ENCODE results near the gene GRID1.

Gene GRID1

GRCh38 chr10:85741626-85742300, 624.8 kb downstream of the GRID1 start:
- Histone ChIP-seq H2BK5ac (ENCODE audit: low read length) (no peak overlapping the region), H3K56ac (ENCODE audit: low read length) (no peak overlapping the region), H3K36me3 (ENCODE audit: control insufficient read depth, insufficient read depth, low read length) (no peaks in the 10 kb centered on the region), H2BK120ac (ENCODE audit: low read depth, low read length) (no peak overlapping the region), H3K18ac (ENCODE audit: low read length) (no peak overlapping the region), H3K4me2 (ENCODE audit: low read length) (no peak overlapping the region), H3K4ac (ENCODE audit: low read depth, low read length) (no peak overlapping the region), H3K79me1 (ENCODE audit: low read length) (no peaks in the 10 kb centered on the region), H3K23ac (ENCODE audit: low read length) (no peak overlapping the region), H3K4me3 (ENCODE audit: low read length) (no peak overlapping the region), H3K9ac (ENCODE audit: low read length) (no peak overlapping the region), H2AK5ac (ENCODE audit: low read length) (no peak overlapping the region), H3K27ac (ENCODE audit: low read depth, low read length) (no peak overlapping the region), H4K5ac (ENCODE audit: low read length) (no peak overlapping the region), H3K4me1 (ENCODE audit: control insufficient read depth, low read depth, low read length) (no peaks in the 10 kb centered on the region), H3K27me3 (ENCODE audit: insufficient read depth, low read length, poor library complexity) (no peaks in the 10 kb centered on the region), H4K8ac (ENCODE audit: low read depth, low read length) (no peak overlapping the region), H3K79me2 (ENCODE audit: control insufficient read depth, insufficient read depth, low read length) (no peaks in the 10 kb centered on the region), H2BK15ac (replicated peaks; ENCODE audit: low read depth) (no peak overlapping the region)
- WGBS (ENCODE audit: extremely low coverage, insufficient coverage, low lambda C conversion rate) = no CpG with 5 or more reads among the region's 5 CpGs
- DNase-seq = no peak

GRCh38 chr10:85735997-85736396, 630.6 kb downstream of the GRID1 start:
- H3K79me2 ChIP-seq (ENCODE audit: control insufficient read depth, insufficient read depth, low read length) = no peaks in the 10 kb centered on the region
- H3K18ac ChIP-seq (ENCODE audit: low read length) = no peak overlapping the region
- H3K36me3 ChIP-seq (ENCODE audit: control insufficient read depth, insufficient read depth, low read length) = no peaks in the 10 kb centered on the region
- H4K5ac ChIP-seq (ENCODE audit: low read length) = no peak overlapping the region
- no CpG with 5 or more reads among the region's 1 CpG for WGBS (ENCODE audit: extremely low coverage, insufficient coverage, low lambda C conversion rate)
- no peak overlapping the region for H3K4me2 ChIP-seq (ENCODE audit: low read length)
- no peak overlapping the region for H3K4me3 ChIP-seq (ENCODE audit: low read length)
- H3K9ac ChIP-seq (ENCODE audit: low read length) = no peak overlapping the region
- H2BK15ac ChIP-seq (replicated peaks; ENCODE audit: low read depth) = no peak overlapping the region
- DNase-seq = no peak
- H3K4ac ChIP-seq (ENCODE audit: low read depth, low read length) = no peak overlapping the region
- H2AK5ac ChIP-seq (ENCODE audit: low read length) = no peak overlapping the region
- no peak overlapping the region for H2BK120ac ChIP-seq (ENCODE audit: low read depth, low read length)
- H3K79me1 ChIP-seq (ENCODE audit: low read length) = no peaks in the 10 kb centered on the region
- no peak overlapping the region for H2BK5ac ChIP-seq (ENCODE audit: low read length)
- H3K27ac ChIP-seq (ENCODE audit: low read depth, low read length) = no peak overlapping the region
- no peak overlapping the region for H4K8ac ChIP-seq (ENCODE audit: low read depth, low read length)
- H3K4me1 ChIP-seq (ENCODE audit: control insufficient read depth, low read depth, low read length) = no peaks in the 10 kb centered on the region
- H3K56ac ChIP-seq (ENCODE audit: low read length) = no peak overlapping the region
- no peaks in the 10 kb centered on the region for H3K27me3 ChIP-seq (ENCODE audit: insufficient read depth, low read length, poor library complexity)
- H3K23ac ChIP-seq (ENCODE audit: low read length) = no peak overlapping the region

GRCh38 chr10:85734791-85735190, 631.8 kb downstream of the GRID1 start:
- H3K27me3 ChIP-seq (ENCODE audit: insufficient read depth, low read length, poor library complexity) = no peaks in the 10 kb centered on the region
- H3K23ac ChIP-seq (ENCODE audit: low read length) = no peak overlapping the region
- no peak overlapping the region for H2BK120ac ChIP-seq (ENCODE audit: low read depth, low read length)
- no peak overlapping the region for H2BK5ac ChIP-seq (ENCODE audit: low read length)
- H3K4me3 ChIP-seq (ENCODE audit: low read length) = no peak overlapping the region
- no peak overlapping the region for H3K4me2 ChIP-seq (ENCODE audit: low read length)
- no peaks in the 10 kb centered on the region for H3K36me3 ChIP-seq (ENCODE audit: control insufficient read depth, insufficient read depth, low read length)
- H4K5ac ChIP-seq (ENCODE audit: low read length) = no peak overlapping the region
- H3K27ac ChIP-seq (ENCODE audit: low read depth, low read length) = no peak overlapping the region
- H3K4me1 ChIP-seq (ENCODE audit: control insufficient read depth, low read depth, low read length) = no peaks in the 10 kb centered on the region
- DNase-seq = no peak
- H3K4ac ChIP-seq (ENCODE audit: low read depth, low read length) = no peak overlapping the region
- no peak overlapping the region for H2AK5ac ChIP-seq (ENCODE audit: low read length)
- no peak overlapping the region for H2BK15ac ChIP-seq (replicated peaks; ENCODE audit: low read depth)
- H3K79me1 ChIP-seq (ENCODE audit: low read length) = no peaks in the 10 kb centered on the region
- no peak overlapping the region for H3K18ac ChIP-seq (ENCODE audit: low read length)
- no peaks in the 10 kb centered on the region for H3K79me2 ChIP-seq (ENCODE audit: control insufficient read depth, insufficient read depth, low read length)
- H3K9ac ChIP-seq (ENCODE audit: low read length) = no peak overlapping the region
- H3K56ac ChIP-seq (ENCODE audit: low read length) = no peak overlapping the region
- no CpG with 5 or more reads among the region's 7 CpGs for WGBS (ENCODE audit: extremely low coverage, insufficient coverage, low lambda C conversion rate)
- H4K8ac ChIP-seq (ENCODE audit: low read depth, low read length) = no peak overlapping the region

- no peak for DNase-seq
- H3K79me1 ChIP-seq (ENCODE audit: low read length) = no peaks in the 10 kb centered on the region
- no peak overlapping the region for H3K4ac ChIP-seq (ENCODE audit: low read depth, low read length)
- no peak overlapping the region for H4K5ac ChIP-seq (ENCODE audit: low read length)
- no peak overlapping the region for H3K4me3 ChIP-seq (ENCODE audit: low read length)
- no peaks in the 10 kb centered on the region for H3K27me3 ChIP-seq (ENCODE audit: insufficient read depth, low read length, poor library complexity)
- no CpG with 5 or more reads among the region's 6 CpGs for WGBS (ENCODE audit: extremely low coverage, insufficient coverage, low lambda C conversion rate)
- no peak overlapping the region for H2BK15ac ChIP-seq (replicated peaks; ENCODE audit: low read depth)
- H3K4me2 ChIP-seq (ENCODE audit: low read length) = no peak overlapping the region
- no peak overlapping the region for H4K8ac ChIP-seq (ENCODE audit: low read depth, low read length)
- no peak overlapping the region for H2AK5ac ChIP-seq (ENCODE audit: low read length)
- no peak overlapping the region for H3K27ac ChIP-seq (ENCODE audit: low read depth, low read length)
- H3K36me3 ChIP-seq (ENCODE audit: control insufficient read depth, insufficient read depth, low read length) = no peaks in the 10 kb centered on the region
- no peak overlapping the region for H3K23ac ChIP-seq (ENCODE audit: low read length)
- no peaks in the 10 kb centered on the region for H3K79me2 ChIP-seq (ENCODE audit: control insufficient read depth, insufficient read depth, low read length)
- no peak overlapping the region for H3K56ac ChIP-seq (ENCODE audit: low read length)
- no peak overlapping the region for H2BK5ac ChIP-seq (ENCODE audit: low read length)
- no peak overlapping the region for H3K9ac ChIP-seq (ENCODE audit: low read length)
- H3K4me1 ChIP-seq (ENCODE audit: control insufficient read depth, low read depth, low read length) = no peaks in the 10 kb centered on the region
- no peak overlapping the region for H3K18ac ChIP-seq (ENCODE audit: low read length)
- H2BK120ac ChIP-seq (ENCODE audit: low read depth, low read length) = no peak overlapping the region
Measured at GRCh38 chr10:85724215-85724614, 642.4 kb downstream of the GRID1 start.

- no peak overlapping the region for H3K56ac ChIP-seq (ENCODE audit: low read length)
- no peak overlapping the region for H2BK15ac ChIP-seq (replicated peaks; ENCODE audit: low read depth)
- no peaks in the 10 kb centered on the region for H3K36me3 ChIP-seq (ENCODE audit: control insufficient read depth, insufficient read depth, low read length)
- H3K9ac ChIP-seq (ENCODE audit: low read length) = no peak overlapping the region
- no peak overlapping the region for H4K5ac ChIP-seq (ENCODE audit: low read length)
- H2AK5ac ChIP-seq (ENCODE audit: low read length) = no peak overlapping the region
- H4K8ac ChIP-seq (ENCODE audit: low read depth, low read length) = no peak overlapping the region
- DNase-seq = no peak
- H3K4me3 ChIP-seq (ENCODE audit: low read length) = no peak overlapping the region
- no peak overlapping the region for H3K23ac ChIP-seq (ENCODE audit: low read length)
- no peak overlapping the region for H2BK5ac ChIP-seq (ENCODE audit: low read length)
- no peaks in the 10 kb centered on the region for H3K79me2 ChIP-seq (ENCODE audit: control insufficient read depth, insufficient read depth, low read length)
- H3K27me3 ChIP-seq (ENCODE audit: insufficient read depth, low read length, poor library complexity) = no peaks in the 10 kb centered on the region
- no peak overlapping the region for H3K4ac ChIP-seq (ENCODE audit: low read depth, low read length)
- no peaks in the 10 kb centered on the region for H3K79me1 ChIP-seq (ENCODE audit: low read length)
- no peaks in the 10 kb centered on the region for H3K4me1 ChIP-seq (ENCODE audit: control insufficient read depth, low read depth, low read length)
- no peak overlapping the region for H3K27ac ChIP-seq (ENCODE audit: low read depth, low read length)
- no peak overlapping the region for H3K18ac ChIP-seq (ENCODE audit: low read length)
- no peak overlapping the region for H3K4me2 ChIP-seq (ENCODE audit: low read length)
- H2BK120ac ChIP-seq (ENCODE audit: low read depth, low read length) = no peak overlapping the region
- no CpG with 5 or more reads among the region's 5 CpGs for WGBS (ENCODE audit: extremely low coverage, insufficient coverage, low lambda C conversion rate)
Measured at GRCh38 chr10:85720931-85721590, 645.5 kb downstream of the GRID1 start.

GRCh38 chr10:85719408-85719807, 647.2 kb downstream of the GRID1 start:
- no peak overlapping the region for H3K56ac ChIP-seq (ENCODE audit: low read length)
- no peak overlapping the region for H2AK5ac ChIP-seq (ENCODE audit: low read length)
- no peak overlapping the region for H3K9ac ChIP-seq (ENCODE audit: low read length)
- H3K18ac ChIP-seq (ENCODE audit: low read length) = no peak overlapping the region
- H4K5ac ChIP-seq (ENCODE audit: low read length) = no peak overlapping the region
- no peak for DNase-seq
- no peak overlapping the region for H3K4me2 ChIP-seq (ENCODE audit: low read length)
- no peaks in the 10 kb centered on the region for H3K79me1 ChIP-seq (ENCODE audit: low read length)
- no peak overlapping the region for H2BK15ac ChIP-seq (replicated peaks; ENCODE audit: low read depth)
- H3K27ac ChIP-seq (ENCODE audit: low read depth, low read length) = no peak overlapping the region
- no peaks in the 10 kb centered on the region for H3K79me2 ChIP-seq (ENCODE audit: control insufficient read depth, insufficient read depth, low read length)
- no CpG with 5 or more reads among the region's 3 CpGs for WGBS (ENCODE audit: extremely low coverage, insufficient coverage, low lambda C conversion rate)
- H3K4ac ChIP-seq (ENCODE audit: low read depth, low read length) = no peak overlapping the region
- no peak overlapping the region for H3K4me3 ChIP-seq (ENCODE audit: low read length)
- H3K23ac ChIP-seq (ENCODE audit: low read length) = no peak overlapping the region
- H3K27me3 ChIP-seq (ENCODE audit: insufficient read depth, low read length, poor library complexity) = no peaks in the 10 kb centered on the region
- H2BK120ac ChIP-seq (ENCODE audit: low read depth, low read length) = no peak overlapping the region
- no peak overlapping the region for H4K8ac ChIP-seq (ENCODE audit: low read depth, low read length)
- no peaks in the 10 kb centered on the region for H3K36me3 ChIP-seq (ENCODE audit: control insufficient read depth, insufficient read depth, low read length)
- H2BK5ac ChIP-seq (ENCODE audit: low read length) = no peak overlapping the region
- no peaks in the 10 kb centered on the region for H3K4me1 ChIP-seq (ENCODE audit: control insufficient read depth, low read depth, low read length)
